OCI-LY1 (cell line): Measurements from ENCODE around the gene SLC40A1.

Experiments
- H2AFZ ChIP-seq: fragments of 200-600 bp; sonication (generic), shearing (Covaris generic); 2 replicates; pipeline ENCODE4 v1.6.0; 2014; ENCODE audit warnings: antibody characterized with exemption, mild to moderate bottlenecking, low read length
- H3F3A ChIP-seq: fragments of 200-600 bp; sonication (generic), shearing (Covaris generic); 2 replicates; pipeline ENCODE4 v1.6.0; 2014; ENCODE audit warnings: mild to moderate bottlenecking, antibody characterized with exemption, low read length, moderate library complexity; ENCODE audit not compliant: insufficient read depth
- H3K27ac ChIP-seq: fragments of 200-600 bp; sonication (generic); 2 replicates; pipeline ENCODE4 v1.5.1; 2014; ENCODE audit warnings: low read length, mixed run types, mild to moderate bottlenecking, low read depth; ENCODE audit not compliant: poor library complexity, severe bottlenecking
- H3K27me3 ChIP-seq: fragments of 200-600 bp; sonication (generic); 2 replicates; pipeline ENCODE4 v1.6.0; 2014; ENCODE audit warnings: antibody characterized with exemption, mild to moderate bottlenecking, low read length, moderate library complexity; ENCODE audit not compliant: insufficient read depth
- H3K36me3 ChIP-seq: fragments of 200-600 bp; sonication (generic); 2 replicates; pipeline ENCODE4 v1.6.1; 2014; ENCODE audit warnings: mild to moderate bottlenecking, antibody characterized with exemption, low read length, moderate library complexity, mixed read lengths; ENCODE audit not compliant: insufficient read depth
- H3K4me1 ChIP-seq: fragments of 200-600 bp; sonication (generic); 2 replicates; pipeline ENCODE4 v1.5.1; 2014; ENCODE audit warnings: mild to moderate bottlenecking, low read length, moderate library complexity; ENCODE audit not compliant: insufficient read depth, severe bottlenecking
- H3K4me2 ChIP-seq: fragments of 200-600 bp; sonication (generic), shearing (Covaris generic); 2 replicates; pipeline ENCODE4 v1.6.1; 2014; ENCODE audit warnings: low read length
- H3K4me3 ChIP-seq: fragments of 200-600 bp; sonication (generic); 2 replicates; pipeline ENCODE4 v1.5.1; 2014; ENCODE audit warnings: low read length, low read depth, mild to moderate bottlenecking, mixed read lengths; ENCODE audit not compliant: poor library complexity, severe bottlenecking
- H3K79me2 ChIP-seq: fragments of 200-600 bp; shearing (Covaris generic); 2 replicates; pipeline ENCODE4 v1.6.1; 2016; ENCODE audit warnings: mixed run types, low read length, mixed read lengths; ENCODE audit not compliant: insufficient read depth
- H3K9ac ChIP-seq: fragments of 200-600 bp; sonication (generic), shearing (Covaris generic); 2 replicates; pipeline ENCODE4 v1.6.1; 2014; ENCODE audit warnings: mild to moderate bottlenecking, low read length, mixed read lengths
- H3K9me2 ChIP-seq: fragments of 200-600 bp; sonication (generic), shearing (Covaris generic); 2 replicates; pipeline ENCODE4 v1.6.1; 2014; ENCODE audit warnings: low read depth, mild to moderate bottlenecking, low read length, mixed read lengths
- H3K9me3 ChIP-seq: fragments of 200-600 bp; shearing (Covaris generic); 2 replicates; pipeline ENCODE4 v1.6.1; 2014; ENCODE audit warnings: low read length, mixed read lengths
- H4K20me1 ChIP-seq: fragments of 200-600 bp; sonication (generic), shearing (Covaris generic); 2 replicates; pipeline ENCODE4 v1.6.0; 2016; ENCODE audit warnings: mild to moderate bottlenecking, low read length; ENCODE audit not compliant: insufficient read depth
- CTCF ChIP-seq: fragments of 200-600 bp; sonication (generic), shearing (Covaris generic); IDR thresholded peaks from 2 replicates; pipeline ENCODE4 v1.5.1; 2017; ENCODE audit warnings: mild to moderate bottlenecking, antibody characterized with exemption, low read length, moderate library complexity, mixed read lengths
- EZH2 ChIP-seq: fragments of 200-600 bp; sonication (generic), shearing (Covaris generic); IDR thresholded peaks from 2 replicates; pipeline ENCODE4 v1.8.0; 2017; ENCODE audit warnings: borderline replicate concordance, mixed run types, mild to moderate bottlenecking, antibody characterized with exemption, low read length, moderate library complexity, mixed read lengths

SLC40A1 gene

GRCh38 chr2:189574793-189575475, 5.7 kb downstream of the SLC40A1 start:
- H3K4me2 ChIP-seq = no peak overlapping the region
- H3F3A ChIP-seq = no peaks in the 10 kb centered on the region
- no peak overlapping the region for H3K9ac ChIP-seq
- H3K9me3 ChIP-seq = no peaks in the 10 kb centered on the region
- H3K36me3 ChIP-seq = no peaks in the 10 kb centered on the region
- no peaks in the 10 kb centered on the region for H3K27me3 ChIP-seq
- TF ChIP-seq CTCF (no peak), EZH2 (no peak)
- H4K20me1 ChIP-seq = no peaks in the 10 kb centered on the region
- no peaks in the 10 kb centered on the region for H3K4me1 ChIP-seq
- no peak overlapping the region for H3K4me3 ChIP-seq
- H3K27ac ChIP-seq = no peak overlapping the region
- H3K79me2 ChIP-seq = no peaks in the 10 kb centered on the region
- no peaks in the 10 kb centered on the region for H3K9me2 ChIP-seq
- no peak overlapping the region for H2AFZ ChIP-seq

GRCh38 chr2:189570570-189571031, 10.0 kb downstream of the SLC40A1 start:
- no peaks in the 10 kb centered on the region for H3K9me2 ChIP-seq
- no peaks in the 10 kb centered on the region for H3F3A ChIP-seq
- TF ChIP-seq CTCF (no peak), EZH2 (no peak)
- H3K27ac ChIP-seq = no peak overlapping the region
- H2AFZ ChIP-seq = no peak overlapping the region
- H3K79me2 ChIP-seq = no peaks in the 10 kb centered on the region
- no peaks in the 10 kb centered on the region for H3K4me1 ChIP-seq
- H3K4me3 ChIP-seq = no peak overlapping the region
- no peak overlapping the region for H3K9ac ChIP-seq
- H4K20me1 ChIP-seq = no peaks in the 10 kb centered on the region
- H3K9me3 ChIP-seq = no peaks in the 10 kb centered on the region
- H3K4me2 ChIP-seq = no peak overlapping the region
- H3K36me3 ChIP-seq = no peaks in the 10 kb centered on the region
- no peaks in the 10 kb centered on the region for H3K27me3 ChIP-seq

GRCh38 chr2:189569295-189569910, 11.2 kb downstream of the SLC40A1 start:
- H3K4me2 ChIP-seq = no peak overlapping the region

More at GRCh38 chr2:189569295-189569910, 11.2 kb downstream of the SLC40A1 start:
- H3K9me3 ChIP-seq = no peaks in the 10 kb centered on the region
- H3K9ac ChIP-seq = no peak overlapping the region
- no peaks in the 10 kb centered on the region for H3K27me3 ChIP-seq
- H3K36me3 ChIP-seq = no peaks in the 10 kb centered on the region
- H3F3A ChIP-seq = no peaks in the 10 kb centered on the region
- H4K20me1 ChIP-seq = no peaks in the 10 kb centered on the region
- H3K4me1 ChIP-seq = no peaks in the 10 kb centered on the region
- no peak overlapping the region for H3K4me3 ChIP-seq
- H3K9me2 ChIP-seq = no peaks in the 10 kb centered on the region
- TF ChIP-seq EZH2 (no peak), CTCF (no peak)
- H3K79me2 ChIP-seq = no peaks in the 10 kb centered on the region
- no peak overlapping the region for H3K27ac ChIP-seq
- H2AFZ ChIP-seq = no peak overlapping the region
